CD4-positive, alpha-beta T cell treated with Interleukin-2 at 100 ng/mL for 4 hours (primary cell): ENCODE data around the gene MRPL18.

Experiments used
- DNase-seq: peaks from one replicate; pipeline ENCODE4 v3.0.0-alpha.2; 2020; ENCODE audit warnings: low spot score

Gene MRPL18

DNA sequence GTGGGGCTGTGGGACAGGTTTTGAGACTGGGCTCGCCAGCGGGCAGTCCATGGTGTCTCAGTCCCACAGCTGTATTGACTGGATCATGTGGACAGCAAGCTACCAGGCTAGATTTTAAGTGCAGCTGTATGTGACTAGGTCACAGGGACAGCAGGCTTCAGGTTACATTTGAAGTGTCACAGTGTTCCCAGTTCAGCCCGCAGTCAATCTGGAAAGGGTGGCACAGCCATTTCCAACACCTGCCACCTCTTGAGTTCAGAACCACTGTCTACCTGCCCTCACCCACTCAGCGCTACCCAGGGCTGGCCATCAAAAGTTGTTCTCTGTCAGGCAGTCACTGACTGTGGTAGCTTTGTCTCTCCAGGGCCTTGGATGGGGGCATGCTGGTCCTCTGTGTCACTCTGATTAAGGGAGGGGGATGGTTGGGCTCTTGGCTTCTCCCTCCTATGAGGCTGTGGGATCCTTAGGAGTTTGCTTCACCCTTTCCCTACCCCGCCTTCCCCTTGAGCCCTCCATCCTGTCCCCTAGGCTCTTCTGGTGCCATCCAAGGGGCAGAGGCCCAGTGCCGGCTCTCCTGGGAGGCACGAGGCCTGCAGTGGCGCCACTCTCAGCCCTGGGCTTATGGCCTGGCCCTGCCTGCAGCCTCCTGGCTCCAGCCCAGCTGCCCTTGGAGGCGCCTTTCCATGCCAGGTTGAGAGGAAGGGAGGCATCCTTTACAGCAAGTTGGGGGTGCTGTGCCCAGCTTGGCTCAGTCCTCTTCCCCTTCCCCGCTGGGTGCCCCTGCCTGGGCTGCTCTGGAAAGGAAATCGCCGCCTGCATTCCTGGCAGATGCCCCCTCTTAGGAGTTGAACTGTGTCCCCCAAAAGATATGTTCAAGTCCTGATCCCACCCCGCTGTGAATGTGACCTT is 54.7 kb downstream of the MRPL18 start:
- DNase-seq = no peak
